GM19193 (cell line): Measurements from ENCODE around the gene SPRTN.
A peak's percentile ranks its signal among the peaks of the same experiment; 100 is the strongest.

Experiments used
- POLR2A ChIP-seq: IDR thresholded peaks from 4 replicates; pipeline ENCODE4 v1.6.1; 2011; ENCODE audit not compliant: insufficient read depth, insufficient read length; ENCODE audit errors: extremely low read depth

The SPRTN gene

GRCh38 chr1:231329483-231329882 lies 8.6 kb upstream of the SPRTN start:
- TF ChIP-seq POLR2A, result no peak

GRCh38 chr1:231332761-231333160 lies 5.3 kb upstream of the SPRTN start:
- TF ChIP-seq POLR2A, result no peak

- no peak for TF ChIP-seq POLR2A
Observed at GRCh38 chr1:231334079-231334666, 3.9 kb upstream of the SPRTN start.

GRCh38 chr1:231334952-231335351 lies 3.1 kb upstream of the SPRTN start:
- TF ChIP-seq POLR2A, result no peak

- no peak for TF ChIP-seq POLR2A
Observed at GRCh38 chr1:231335663-231336602, 2.2 kb upstream of the SPRTN start.

- TF ChIP-seq POLR2A, result no peak
Observed at GRCh38 chr1:231337043-231337471, 1.0 kb upstream of the SPRTN start.

GRCh38 chr1:231337472-231338269 lies 422 bp upstream of the SPRTN start, which contains the start of gene EXOC8:
TSS of gene EXOC8 (minus strand) at chr1:231337852. CDS start at chr1:231337745, 107 bp downstream.
- peak; percentile 85 for TF ChIP-seq POLR2A

- no peak for TF ChIP-seq POLR2A
Observed at GRCh38 chr1:231340328-231341013, 2.4 kb downstream of the SPRTN start.

GRCh38 chr1:231347961-231348360 lies 9.9 kb downstream of the SPRTN start:
- no peak for TF ChIP-seq POLR2A

- no peak for TF ChIP-seq POLR2A
Observed at GRCh38 chr1:231348442-231348841, 10.3 kb downstream of the SPRTN start.

GRCh38 chr1:231351816-231352215 lies 13.7 kb downstream of the SPRTN start:
- TF ChIP-seq POLR2A, result no peak

- TF ChIP-seq POLR2A, result no peak
Observed at GRCh38 chr1:231353086-231353485, 15.0 kb downstream of the SPRTN start.

GRCh38 chr1:231354330-231355020 lies 16.4 kb downstream of the SPRTN start:
- TF ChIP-seq POLR2A, result no peak

- no peak for TF ChIP-seq POLR2A
Observed at GRCh38 chr1:231355171-231355570, 17.1 kb downstream of the SPRTN start.

- no peak for TF ChIP-seq POLR2A
Observed at GRCh38 chr1:231357187-231357772, 19.2 kb downstream of the SPRTN start.
